Skin epidermis (tissue), 12 donors: ENCODE measurements around the gene NT5C3B.
A peak's percentile ranks its signal among the peaks of the same experiment; 100 is the strongest.

Experiments used
- H3K27ac ChIP-seq, 21 experiments: fragments of 200-600 bp; sonication (generic) in 11 of 21; one replicate each; pipeline ENCODE4 v1.5.0; 2020; ENCODE audit warnings: mild to moderate bottlenecking in 3 of 21, inconsistent platforms in 2 of 21, moderate library complexity in 2 of 21
- H3K4me3 ChIP-seq, 7 experiments: fragments of 200-600 bp; sonication (generic) in 2 of 7; one replicate each; pipeline ENCODE4 v1.5.0; 2020; ENCODE audit warnings: inconsistent platforms in 2 of 7, mild to moderate bottlenecking in 2 of 7, moderate library complexity in 1 of 7

Gene NT5C3B

DNA sequence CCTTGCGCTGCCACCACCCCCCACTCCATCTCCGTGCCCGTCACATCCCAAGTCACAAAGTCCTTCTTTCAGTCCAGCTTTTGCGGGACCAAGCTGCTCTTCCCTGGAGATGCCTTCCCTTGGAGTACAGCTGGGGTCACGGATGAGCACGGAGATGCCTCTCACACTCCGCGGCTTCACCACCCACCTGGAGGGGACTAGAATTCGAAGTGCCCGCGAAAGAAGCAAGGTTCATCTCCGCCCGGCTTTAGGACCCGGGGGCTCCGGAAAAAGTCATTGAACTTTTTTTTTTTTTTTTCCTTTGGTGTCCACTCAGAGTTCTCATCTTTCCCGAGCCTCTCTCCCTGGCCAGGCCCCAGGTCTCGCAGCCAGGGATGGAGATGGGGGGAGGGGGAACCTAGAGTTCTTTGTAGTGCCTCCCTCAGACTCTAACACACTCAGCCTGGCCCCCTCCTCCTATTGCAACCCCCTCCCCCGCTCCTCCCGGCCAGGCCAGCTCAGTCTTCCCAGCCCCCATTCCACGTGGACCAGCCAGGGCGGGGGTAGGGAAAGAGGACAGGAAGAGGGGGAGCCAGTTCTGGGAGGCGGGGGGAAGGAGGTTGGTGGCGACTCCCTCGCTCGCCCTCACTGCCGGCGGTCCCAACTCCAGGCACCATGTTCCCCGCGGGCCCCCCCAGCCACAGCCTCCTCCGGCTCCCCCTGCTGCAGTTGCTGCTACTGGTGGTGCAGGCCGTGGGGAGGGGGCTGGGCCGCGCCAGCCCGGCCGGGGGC is 23.5 kb downstream of the NT5C3B start, which contains the start of gene FKBP10:
FKBP10 (plus strand) TSS at position 624 of the 771 bp plus-strand sequence; CDS start at position 655, 31 bp downstream.
- H3K4me3 ChIP-seq: peak within 1 kb of the TSS; percentile 38 to 84 (median 55)
- H3K27ac ChIP-seq: peak within 1 kb of the TSS in 20 of 21 experiments; percentile 26 to 87 (median 77)

DNA sequence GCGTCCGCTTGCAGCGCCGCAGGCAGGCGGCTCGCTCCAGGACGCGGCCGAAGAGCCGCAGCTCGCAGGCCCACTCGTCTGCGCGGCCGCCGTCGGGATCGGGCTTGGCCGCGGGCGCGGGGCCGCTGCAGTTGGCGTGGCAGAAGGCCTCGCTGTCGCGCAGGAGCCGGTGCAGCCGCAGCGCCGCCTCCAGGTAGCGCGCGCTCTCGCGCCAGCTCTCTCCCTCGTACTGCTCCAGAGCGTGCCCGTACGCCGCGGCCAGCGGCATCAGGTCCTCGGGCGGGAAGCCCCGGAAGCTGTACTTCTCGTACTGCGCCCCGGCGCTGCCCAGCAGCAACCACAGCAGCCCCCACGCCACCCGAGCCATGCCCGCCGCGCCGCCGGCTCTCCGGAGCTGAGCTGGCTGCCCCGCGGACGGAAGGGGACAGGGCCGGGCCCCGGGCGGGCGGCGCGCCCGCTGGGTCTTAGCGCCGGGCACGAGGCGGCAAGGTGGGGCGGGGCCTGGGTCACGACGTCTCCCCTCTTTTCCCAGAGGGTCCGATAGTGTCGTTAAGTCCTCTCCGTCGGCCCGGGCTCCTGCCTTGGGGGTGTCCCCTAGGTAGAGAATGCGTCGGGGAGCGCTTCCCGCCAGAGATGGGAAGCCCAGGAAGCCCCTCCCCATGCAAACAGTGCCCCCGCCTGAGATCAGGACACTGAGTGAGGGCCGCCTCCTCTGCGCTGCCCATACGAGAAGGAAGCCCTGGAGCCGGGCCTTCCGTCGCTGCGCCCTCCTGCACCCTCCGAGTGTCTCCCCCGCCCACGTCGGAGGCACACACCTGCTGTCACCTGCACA is 24.3 kb downstream of the NT5C3B start, which contains the start of gene P3H4:
P3H4 (minus strand) TSS at position 401 of the 832 bp plus-strand sequence; CDS start at position 367, 34 bp downstream.
- peak within 1 kb of the TSS; percentile 38 to 84 (median 55) for H3K4me3 ChIP-seq
- H3K27ac ChIP-seq: peak within 1 kb of the TSS in 20 of 21 experiments; percentile 26 to 87 (median 77)

DNA sequence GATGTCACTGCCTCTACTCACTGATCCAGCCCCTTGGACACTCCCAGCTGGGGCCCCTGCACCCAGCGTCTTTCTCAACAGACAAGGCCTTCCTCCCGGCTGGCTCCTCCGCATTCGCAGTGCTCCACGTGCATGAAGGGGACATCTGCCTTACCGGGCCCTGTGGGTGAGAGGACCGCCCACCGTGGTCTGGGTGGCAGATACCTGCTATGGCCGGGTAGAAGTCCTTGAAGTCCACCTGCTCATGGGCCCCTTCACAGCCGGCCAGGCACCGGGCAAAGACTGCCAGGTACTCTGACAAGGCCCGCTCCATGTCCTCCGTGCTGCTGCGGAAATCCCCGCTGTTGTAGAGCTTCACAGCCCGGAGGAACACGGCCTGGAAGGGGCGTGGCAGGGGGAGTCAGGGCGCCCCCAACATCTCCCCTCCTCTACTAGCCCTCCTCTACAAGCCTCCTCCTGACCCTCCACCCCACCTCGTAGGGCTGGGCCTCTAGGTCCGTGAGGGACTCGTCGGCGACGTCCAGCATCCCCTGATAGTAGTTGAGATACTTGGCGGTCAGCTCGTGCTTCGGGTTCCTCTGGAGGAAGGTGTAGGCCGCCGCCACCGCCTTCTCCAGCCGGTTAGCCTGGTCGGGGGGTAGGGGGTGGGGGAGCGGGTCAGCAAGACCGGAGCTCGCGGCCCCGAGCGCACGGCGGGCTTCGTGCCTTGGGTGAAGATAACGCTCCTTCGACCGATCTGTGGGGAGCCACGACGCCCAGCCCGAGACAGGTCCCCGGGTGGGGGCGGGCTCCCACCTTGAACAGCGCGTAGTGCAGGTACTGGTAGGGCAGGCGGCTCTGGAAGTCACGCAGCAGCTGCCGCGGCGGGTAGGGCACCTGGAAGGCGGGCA is 25.1 kb downstream of the NT5C3B start:
- Histone ChIP-seq H3K4me3 (peak overlapping the region; percentile 38 to 84 (median 55)), H3K27ac (peak overlapping the region in 20 of 21 experiments; percentile 26 to 87 (median 77))

DNA sequence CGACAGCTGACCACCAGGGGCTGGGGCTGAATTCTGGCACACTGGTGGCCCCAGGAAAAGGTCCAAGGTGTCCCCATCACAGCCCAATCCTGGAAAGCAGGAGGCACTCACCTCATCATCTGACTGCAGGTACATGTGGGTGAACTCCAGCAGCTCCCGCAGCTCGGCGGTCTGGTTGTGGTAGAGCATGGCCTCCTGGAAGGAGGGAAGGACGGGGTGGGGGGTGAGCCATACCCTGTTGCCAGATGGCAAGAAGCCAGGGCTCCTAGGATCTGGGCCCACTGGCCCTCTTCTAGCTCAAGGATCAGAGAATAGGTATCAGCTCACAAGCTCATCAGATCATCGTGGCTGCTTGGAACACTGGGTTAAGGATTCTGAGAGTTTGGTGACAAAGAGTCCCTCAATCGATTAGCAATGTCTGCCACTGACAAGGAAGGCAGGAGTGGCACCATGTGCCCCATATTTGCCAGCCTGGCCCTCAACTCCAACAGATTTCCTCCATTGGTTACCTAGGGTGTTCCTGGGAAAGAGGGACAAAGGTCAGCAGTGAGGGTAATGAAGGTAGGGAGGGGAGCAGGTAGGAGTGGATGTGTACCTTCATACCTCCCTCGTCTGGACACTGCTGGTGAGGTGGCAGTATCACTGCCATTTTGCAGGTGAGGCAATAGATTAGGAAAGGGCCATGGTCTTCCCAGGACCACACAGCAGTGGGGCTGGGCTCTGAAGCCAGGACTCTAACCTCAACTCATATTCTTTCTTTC is 29.2 kb downstream of the NT5C3B start:
- no peak overlapping the region for H3K27ac ChIP-seq
- no peak overlapping the region for H3K4me3 ChIP-seq

DNA sequence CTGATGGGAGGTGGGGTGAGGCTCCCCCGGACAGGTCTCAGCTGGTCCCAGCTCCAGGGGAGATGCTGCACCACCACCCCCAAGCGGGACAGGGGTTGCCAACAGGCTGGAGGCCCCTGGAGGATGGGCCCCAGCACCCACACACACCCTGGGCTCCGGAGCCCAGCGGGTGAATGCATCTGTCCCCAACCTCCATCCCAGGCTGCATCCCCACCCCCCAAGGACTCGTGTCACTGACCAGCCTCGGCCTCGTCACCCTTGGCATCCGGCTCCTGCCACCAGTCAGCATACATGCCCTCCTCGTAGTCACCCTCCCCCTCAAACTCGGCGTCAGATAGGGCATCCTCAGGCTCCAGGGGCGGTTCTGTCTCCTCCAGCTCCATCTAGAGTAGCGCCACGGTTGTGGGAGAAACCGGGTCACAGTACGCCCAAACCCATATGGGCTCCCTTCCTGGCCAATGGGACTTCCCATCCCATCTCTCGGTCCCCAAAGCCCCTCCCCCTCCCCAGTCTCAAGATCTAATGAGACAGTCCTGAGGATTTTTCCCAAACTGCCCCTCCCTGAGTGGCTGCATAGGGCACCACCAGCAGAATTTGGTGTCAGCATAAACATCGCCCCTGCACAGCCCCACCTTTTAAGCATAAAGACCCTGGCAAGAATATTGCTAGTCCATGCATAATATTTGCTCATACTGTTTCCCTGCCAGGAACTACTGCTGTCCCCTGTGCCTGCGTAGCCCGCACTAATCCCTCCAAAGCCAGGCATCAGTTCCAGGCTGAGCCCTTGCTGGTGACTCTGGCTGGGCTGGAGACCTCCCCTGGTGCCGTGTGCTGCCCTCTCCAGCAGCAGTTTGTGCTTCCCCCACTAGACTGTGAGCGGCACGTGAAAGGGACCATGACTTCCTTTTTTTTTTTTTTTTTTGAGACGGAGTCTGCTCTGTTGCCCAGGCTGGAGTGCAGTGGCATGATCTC is 32.7 kb downstream of the NT5C3B start:
- no peak overlapping the region for H3K27ac ChIP-seq
- no peak overlapping the region for H3K4me3 ChIP-seq

DNA sequence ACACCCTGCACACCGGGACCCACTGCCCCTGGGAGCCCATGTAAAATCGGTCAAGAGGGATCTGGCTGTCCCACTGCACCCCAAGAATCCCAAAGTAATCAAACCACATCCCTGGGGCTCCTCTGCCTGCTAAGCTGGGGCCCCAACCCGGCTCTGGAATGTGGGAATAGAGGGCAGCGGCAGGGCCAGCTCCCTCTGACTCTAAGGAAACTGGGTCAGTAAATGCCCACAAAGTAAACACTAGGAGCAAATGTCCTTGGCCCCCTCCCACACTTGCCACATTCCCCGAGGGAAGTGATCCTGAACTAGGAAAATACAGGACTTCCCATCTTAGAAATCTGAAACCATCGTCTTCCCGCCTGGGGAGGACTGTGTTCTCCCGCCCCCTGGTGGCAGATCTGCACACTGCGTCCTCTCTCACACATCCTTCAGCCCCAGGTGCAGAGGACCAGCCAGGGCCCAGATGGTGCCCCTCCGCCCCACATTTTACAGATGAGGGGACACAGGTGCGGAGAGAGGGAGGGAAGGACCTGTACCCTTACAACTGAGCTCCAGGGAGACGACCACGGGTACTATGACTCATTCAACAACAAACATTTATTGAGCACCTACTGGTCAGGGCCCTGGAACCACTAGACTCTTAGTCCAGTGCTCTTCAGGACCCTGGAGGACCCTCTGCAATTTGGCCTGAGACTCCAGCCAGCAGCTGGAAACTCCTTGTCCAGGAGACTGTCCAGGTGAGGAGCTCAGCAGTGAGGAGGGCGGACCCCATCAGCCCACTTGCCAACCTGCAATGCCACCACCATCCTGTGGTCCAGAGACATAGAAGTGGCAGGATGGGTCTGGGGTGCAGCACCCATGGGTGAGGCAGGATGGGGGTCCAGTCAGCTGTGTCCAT is 34.4 kb downstream of the NT5C3B start:
- peak overlapping the region in 1 of 7 experiments; percentile 11 for H3K4me3 ChIP-seq
- peak overlapping the region in 20 of 21 experiments; percentile 33 to 88 (median 76) for H3K27ac ChIP-seq

DNA sequence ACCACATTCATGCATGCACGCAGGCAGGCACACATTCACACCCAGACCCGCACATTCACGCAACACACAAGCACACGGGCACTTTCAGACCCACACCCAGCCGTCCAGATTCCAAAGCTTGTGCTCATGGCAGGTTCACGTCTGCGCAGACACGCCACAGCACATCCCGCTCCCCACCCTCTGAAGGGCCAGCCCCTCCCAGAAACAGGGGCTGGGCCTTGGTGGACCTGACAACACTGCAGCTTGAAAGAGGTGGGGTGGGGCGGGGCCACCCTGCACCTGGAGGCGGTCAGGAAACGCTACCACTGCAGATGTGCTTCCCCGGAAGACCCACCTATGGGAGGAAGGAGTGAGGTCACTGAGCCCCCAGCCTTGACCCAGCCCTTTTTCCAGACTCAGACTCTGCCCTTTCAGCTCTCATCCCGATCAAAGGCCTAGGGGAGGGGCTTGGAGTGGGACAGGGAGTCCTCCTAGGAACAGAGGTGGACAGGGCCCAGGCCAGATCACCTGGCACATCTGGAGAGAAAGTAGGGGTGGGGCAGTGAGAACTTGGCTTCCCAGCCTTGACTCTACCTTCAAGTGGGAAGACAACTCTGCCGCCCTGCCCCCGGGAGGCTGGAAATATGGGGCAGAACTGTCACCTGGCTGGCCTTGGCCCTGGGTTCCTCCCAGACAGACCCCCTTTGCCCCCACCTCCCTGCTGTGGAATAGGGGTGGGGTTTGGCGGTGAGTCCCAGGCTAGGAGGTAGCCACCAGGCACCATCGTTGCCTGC is 35.2 kb downstream of the NT5C3B start:
- Histone ChIP-seq H3K27ac (peak overlapping the region in 20 of 21 experiments; percentile 43 to 88 (median 78)), H3K4me3 (peak overlapping the region in 1 of 7 experiments; percentile 11)

DNA sequence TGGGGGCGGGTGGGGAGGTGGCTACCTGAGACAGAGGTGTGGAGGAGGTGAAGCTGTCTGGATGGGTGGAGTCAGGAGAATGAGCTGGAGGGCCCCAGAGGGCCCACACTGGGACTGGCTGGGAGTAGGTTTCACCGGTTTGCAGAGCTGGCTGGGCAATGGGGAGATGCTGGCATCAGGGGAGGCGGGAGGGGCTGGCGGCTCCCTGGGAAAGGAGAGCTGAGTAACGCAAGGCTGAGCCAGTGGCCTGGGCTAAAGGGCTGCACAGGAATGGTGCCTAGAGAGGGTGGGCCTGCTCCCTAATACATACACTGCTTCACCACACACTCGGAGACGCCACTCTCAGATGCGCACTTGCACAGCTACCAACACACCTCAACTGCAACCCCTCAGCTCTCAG is 36.7 kb downstream of the NT5C3B start:
- Histone ChIP-seq H3K27ac (peak overlapping the region in 20 of 21 experiments; percentile 16 to 88 (median 72)), H3K4me3 (no peak overlapping the region)

DNA sequence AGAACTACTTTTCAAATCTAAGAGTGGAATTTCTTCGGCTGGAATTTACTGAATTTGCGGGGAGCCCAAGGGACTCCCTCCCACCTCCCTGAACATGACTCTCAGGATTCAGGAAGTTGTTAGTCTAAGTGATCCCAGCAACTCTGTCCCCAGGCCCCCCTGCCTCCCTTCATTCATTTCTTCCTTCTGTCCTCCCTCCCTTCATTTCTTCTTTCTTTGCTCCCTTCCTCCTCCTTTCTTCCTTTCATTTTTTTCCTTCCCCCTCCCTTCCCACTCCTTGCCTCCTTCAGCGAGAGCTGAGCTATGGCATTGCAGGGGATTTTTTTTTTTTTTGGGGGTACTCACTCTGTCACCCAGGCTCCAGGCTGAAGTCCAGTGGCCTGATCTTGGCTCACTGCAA is 38.7 kb downstream of the NT5C3B start:
- Histone ChIP-seq H3K27ac (peak overlapping the region in 1 of 21 experiments; percentile 11), H3K4me3 (no peak overlapping the region)

DNA sequence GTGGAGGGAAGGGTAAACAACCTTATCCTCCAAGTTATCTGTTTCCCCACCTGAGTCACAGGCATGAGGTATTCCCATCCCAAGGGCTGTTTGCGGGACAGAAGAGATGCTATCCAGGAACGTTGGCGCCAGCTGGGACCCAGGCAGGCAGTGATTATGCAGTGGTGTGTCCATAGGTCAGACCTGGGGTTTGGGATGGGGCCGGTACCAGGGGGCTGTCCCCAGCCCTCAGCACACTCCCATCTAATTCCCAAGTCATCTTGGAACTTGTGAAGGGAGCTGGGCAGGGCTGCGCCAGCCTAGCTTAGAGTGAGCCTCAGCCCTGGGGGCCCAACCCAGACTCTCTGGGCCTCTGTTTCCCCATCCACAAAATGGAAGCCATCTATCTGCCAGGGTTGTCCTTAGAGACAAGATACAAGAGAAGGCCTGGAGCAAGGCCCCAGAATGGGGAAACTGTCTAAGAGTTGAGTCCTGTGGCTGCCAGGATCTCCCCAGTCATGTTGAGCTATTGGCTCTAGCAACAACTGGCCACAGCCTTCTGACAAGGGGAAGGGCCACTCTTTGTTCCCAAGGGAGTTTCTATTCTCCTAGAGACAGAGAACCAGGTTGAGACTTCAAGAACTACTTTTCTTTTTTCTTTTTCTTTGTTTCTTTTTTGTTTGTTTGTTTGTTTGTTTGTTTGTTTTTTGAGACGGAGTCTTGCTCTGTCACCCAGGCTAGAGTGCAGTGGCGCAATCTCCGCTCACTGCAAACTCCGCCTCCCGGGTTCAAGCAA is 39.7 kb downstream of the NT5C3B start:
- no peak overlapping the region for H3K4me3 ChIP-seq
- peak overlapping the region in 6 of 21 experiments; percentile 4 to 52 (median 32) for H3K27ac ChIP-seq

DNA sequence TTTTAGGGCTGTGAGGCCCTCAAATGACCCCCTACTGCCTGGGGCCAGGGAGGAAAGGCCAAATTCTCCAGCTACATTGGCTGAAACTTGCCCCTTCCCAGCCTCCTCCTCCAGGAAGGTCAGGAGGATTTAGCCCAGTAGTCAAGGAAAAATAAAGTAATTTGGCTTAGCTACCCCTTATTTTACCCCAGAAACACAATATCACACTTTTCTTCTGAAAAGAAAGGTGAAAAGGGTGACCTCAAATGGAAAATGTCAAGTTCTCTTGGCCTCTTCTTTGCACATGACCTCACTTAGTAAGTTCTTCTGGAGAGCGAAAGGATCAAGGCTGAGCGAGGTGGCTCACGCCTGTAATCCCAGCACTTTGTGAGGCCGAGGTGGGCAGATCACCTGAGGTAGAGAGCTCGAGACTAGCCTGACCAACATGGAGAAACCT is 41.5 kb downstream of the NT5C3B start:
- Histone ChIP-seq H3K4me3 (no peak overlapping the region), H3K27ac (peak overlapping the region in 18 of 21 experiments; percentile 62 to 98 (median 84))

DNA sequence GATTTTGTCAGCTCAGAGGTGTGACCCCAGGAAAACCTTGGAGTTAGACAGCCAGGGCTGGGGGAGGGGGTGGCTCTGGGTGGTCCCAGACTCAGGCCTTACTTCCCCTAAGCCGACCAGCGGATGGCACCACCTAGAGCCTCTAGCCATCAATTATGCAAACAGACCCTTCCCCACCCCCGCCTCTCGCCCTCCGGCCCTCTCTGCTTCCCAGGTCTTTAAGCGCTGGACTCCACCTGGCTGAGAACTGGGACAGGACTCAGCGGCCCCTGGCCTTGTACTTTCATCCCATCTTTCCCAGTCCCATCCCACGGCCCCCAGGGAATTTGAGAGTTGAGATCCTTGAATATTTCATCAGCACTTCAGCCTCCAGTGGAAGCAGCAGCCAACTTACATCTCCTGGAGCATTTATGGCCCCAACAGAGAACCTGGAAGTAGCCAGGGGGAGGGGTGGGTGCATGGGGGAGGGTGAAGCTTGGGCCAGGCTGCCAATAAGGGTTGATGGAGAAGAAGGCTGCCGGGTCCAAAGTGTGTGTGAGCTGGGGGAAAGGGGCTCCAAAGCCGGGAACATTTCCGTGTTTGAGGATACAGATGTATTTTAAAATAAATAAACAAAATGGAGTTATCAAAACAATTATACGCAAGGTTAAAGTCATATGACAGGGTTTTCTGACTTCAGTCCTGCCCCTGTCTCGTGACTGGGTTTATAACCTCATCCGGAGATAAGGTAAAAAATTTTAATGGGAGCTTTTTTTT is 42.1 kb downstream of the NT5C3B start:
- Histone ChIP-seq H3K27ac (peak overlapping the region; percentile 18 to 98 (median 83)), H3K4me3 (peak overlapping the region in 3 of 7 experiments; percentile 2 to 31 (median 5))

DNA sequence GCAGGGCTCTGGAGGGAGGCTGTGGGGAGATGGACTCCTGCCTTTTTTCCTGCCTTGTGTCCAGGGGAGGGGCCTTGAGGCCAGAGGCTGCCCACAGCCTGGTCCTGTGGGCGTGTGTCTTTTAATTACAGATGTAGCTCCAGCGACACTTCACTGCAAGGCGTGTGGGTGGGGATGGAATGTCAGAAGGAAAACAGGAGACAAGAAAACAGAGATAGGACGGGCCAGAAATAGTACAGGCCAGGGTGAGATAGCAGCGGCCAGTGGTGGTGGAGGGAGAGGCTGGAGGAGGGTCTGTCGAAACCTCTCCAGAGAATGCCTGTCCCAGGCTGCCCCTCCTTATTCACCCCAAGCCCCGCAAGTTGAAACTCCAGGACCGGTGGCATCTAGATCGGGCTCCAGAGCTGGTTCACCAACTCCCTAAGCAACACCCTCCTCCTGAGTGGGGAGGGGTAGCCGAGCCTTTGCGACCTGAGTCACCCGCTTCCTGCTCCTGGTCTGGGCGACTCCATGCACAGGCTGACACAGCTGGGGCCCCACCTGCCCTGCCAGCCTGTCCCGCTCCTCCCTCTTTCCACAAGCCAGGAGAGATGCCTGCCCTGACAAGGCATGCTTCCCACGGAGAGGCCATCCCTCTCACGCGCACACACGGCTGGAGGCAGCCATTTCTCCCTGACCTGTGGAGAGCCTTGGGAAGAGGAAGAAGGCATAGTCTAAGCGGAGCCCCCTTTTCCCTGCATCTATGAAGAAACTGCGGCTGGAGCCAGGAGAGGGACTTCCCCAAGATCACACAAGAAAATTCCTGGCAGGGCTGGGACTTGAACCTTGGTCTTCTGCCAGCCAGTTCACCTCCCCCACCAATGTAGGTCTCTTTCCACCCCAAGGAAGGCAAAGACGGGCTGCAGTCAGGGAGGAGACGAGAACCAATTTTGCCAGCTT is 42.9 kb downstream of the NT5C3B start:
- H3K4me3 ChIP-seq: peak overlapping the region in 3 of 7 experiments; percentile 2 to 31 (median 5)
- peak overlapping the region; percentile 31 to 98 (median 83) for H3K27ac ChIP-seq
